ENCODE results near the gene PTPRM.

GRCh38 chr18:7548221-7548620 is 18.9 kb upstream of the PTPRM start:
- TF ChIP-seq CTCF (IDR thresholded peaks at IDR 0.05) (no peak), POLR2A (IDR thresholded peaks at IDR 0.05) (no peak)
